H1 (cell line): ENCODE data around the gene HNRNPK. TPM values are rescaled to one million over a fixed set of nuclear protein-coding genes. Genes with fewer than 3 reads are reported as not detected.

Experiments used
- CBX8 ChIP-seq: fragments of 300-800, 300-1000 bp; sonication (generic); IDR thresholded peaks from 2 replicates; pipeline ENCODE4 v1.7.1; 2016; ENCODE audit warnings: low read depth, low read length, borderline replicate concordance
- EP300 ChIP-seq, 2 experiments: IDR thresholded peaks; 1 replicate in 1 of 2; 2 replicates in 1 of 2; pipeline ENCODE4 v1.6.1; 2011 to 2012; ENCODE audit warnings: low read depth in 2 of 2, low read length in 2 of 2, mild to moderate bottlenecking in 2 of 2, borderline replicate concordance in 1 of 2, inconsistent platforms in 1 of 2, moderate library complexity in 1 of 2
- HDAC6 ChIP-seq: IDR thresholded peaks from one replicate; pipeline ENCODE4 v1.7.1; 2012; ENCODE audit warnings: low read depth, mild to moderate bottlenecking, inconsistent platforms, low read length, moderate library complexity
- RAD21 ChIP-seq, 2 experiments: IDR thresholded peaks in 1 of 2; conservative IDR thresholded peaks in 1 of 2; 2 replicates each; pipeline ENCODE4 v1.6.1; 2011; ENCODE audit warnings: low read depth in 2 of 2, low read length in 2 of 2, improper control_type of control experiment in 1 of 2, inconsistent platforms in 1 of 2, mild to moderate bottlenecking in 1 of 2, moderate library complexity in 1 of 2
- RNF2 ChIP-seq: fragments of 200-900, 300-1000 bp; sonication (generic); IDR thresholded peaks from 2 replicates; pipeline ENCODE4 v1.7.1; 2016; ENCODE audit warnings: borderline replicate concordance, low read depth, mild to moderate bottlenecking, antibody characterized with exemption, low read length; ENCODE audit not compliant: poor library complexity, severe bottlenecking; ENCODE audit errors: missing control alignments
- SP2 ChIP-seq: IDR thresholded peaks from 2 replicates; pipeline ENCODE4 v1.6.1; 2012; ENCODE audit warnings: mild to moderate bottlenecking, low read length, inconsistent platforms
- SP4 ChIP-seq: IDR thresholded peaks from 2 replicates; pipeline ENCODE4 v1.6.1; 2012; ENCODE audit warnings: low read length, inconsistent platforms
- polyA plus RNA-seq, 7 experiments: library from polyadenylated mRNA; depleted of rRNA in 3 of 7; stranded (reverse) in 5 of 7; unstranded in 2 of 7; fragments of >200 nt in 5 of 7; fragments of 200-250 nt in 2 of 7; gene quantifications; 1 replicate in 5 of 7; 2 replicates in 1 of 7; 4 replicates in 1 of 7; pipeline versions ENCODE4 v1.2.1 to v1.2.3, GENCODE V29; 2011 to 2013; ENCODE audit warnings: missing spikeins in 2 of 7, mixed read lengths in 2 of 7
- total RNA-seq: library from RNA; stranded (reverse); fragmentation: NEBNext Ultra II Directional; extraction: Animal tissue kit (Norgen Biotek cat#: 25700); gene quantifications from 2 replicates; pipeline ENCODE4 v1.2.1, GENCODE V29; 2021
- TF ChIP-seq, protein P1 (sequence below): IDR thresholded peaks from 2 replicates; pipeline ENCODE4 v1.6.1; 2011; ENCODE audit warnings: low read depth, mild to moderate bottlenecking, low read length; ENCODE audit not compliant: insufficient read depth

Gene HNRNPK
- total and polyA plus RNA-seq, 2 of the 8 experiments (the other 6 are each of a cell fraction or from before 2014, with no cell fraction given), result 414 to 887 TPM

GRCh38 chr9:83976372-83976771, 3.6 kb downstream of the HNRNPK start (continued):
- TF ChIP-seq, protein P1, sequence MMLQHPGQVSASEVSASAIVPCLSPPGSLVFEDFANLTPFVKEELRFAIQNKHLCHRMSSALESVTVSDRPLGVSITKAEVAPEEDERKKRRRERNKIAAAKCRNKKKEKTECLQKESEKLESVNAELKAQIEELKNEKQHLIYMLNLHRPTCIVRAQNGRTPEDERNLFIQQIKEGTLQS, result no peak
- TF ChIP-seq RNF2, result no peak
- TF ChIP-seq SP2, result no peak
- no peak for TF ChIP-seq EP300 (IDR thresholded peaks at IDR 0.05; ENCODE audit: borderline replicate concordance in 1 of 2, low read depth in 2 of 2, low read length in 2 of 2)
- TF ChIP-seq RAD21 (IDR thresholded peaks at IDR 0.05 in 1 of 2, conservative IDR thresholded peaks at IDR 0.05 in 1 of 2; ENCODE audit: low read depth in 2 of 2, low read length in 2 of 2), result no peak
- no peak for TF ChIP-seq HDAC6
- no peak for TF ChIP-seq CBX8
- no peak for TF ChIP-seq SP4
